CD4-positive, alpha-beta T cell treated with Interleukin-12 subunit alpha and Interleukin-12 subunit beta, for 1 hour (primary cell): Measurements from ENCODE around the gene CD151.

Source experiments
- DNase-seq: peaks from one replicate; pipeline ENCODE4 v3.0.0-alpha.2; 2020

The CD151 gene

GRCh38 chr11:797296-798092 is 35.3 kb upstream of the CD151 start:
- DNase-seq: peak; percentile 87

- DNase-seq: peak; percentile 86
These were observed 34.5 kb upstream of the CD151 start, which contains the start of gene SLC25A22 for GRCh38 chr11:798093-798713. Gene SLC25A22 (minus strand): TSS chr11:798281. CDS start chr11:795006, 3,275 bp downstream.

- DNase-seq: no peak
These were observed 33.0 kb upstream of the CD151 start for GRCh38 chr11:799641-800316.

- no peak for DNase-seq
These were observed 32.3 kb upstream of the CD151 start for GRCh38 chr11:800473-800872.

GRCh38 chr11:801097-801780 is 31.5 kb upstream of the CD151 start:
- DNase-seq: no peak

- DNase-seq: no peak
These were observed 30.6 kb upstream of the CD151 start for GRCh38 chr11:802018-802617.

- DNase-seq: no peak
These were observed 29.9 kb upstream of the CD151 start for GRCh38 chr11:802693-803466.

GRCh38 chr11:803467-803742 is 29.3 kb upstream of the CD151 start:
- DNase-seq: no peak

GRCh38 chr11:803770-804598 is 28.8 kb upstream of the CD151 start:
- no peak for DNase-seq

- DNase-seq: no peak
These were observed 28.2 kb upstream of the CD151 start for GRCh38 chr11:804599-804964.

GRCh38 chr11:808427-809286 is 24.1 kb upstream of the CD151 start:
- peak; percentile 62 for DNase-seq

GRCh38 chr11:809287-810039 is 23.3 kb upstream of the CD151 start, which contains the start of gene RPLP2:
Gene RPLP2 (plus strand): TSS chr11:809967. CDS start chr11:810235, 268 bp downstream.
- peak; percentile 97 for DNase-seq

- DNase-seq: no peak
These were observed 22.6 kb upstream of the CD151 start for GRCh38 chr11:810040-810567.

GRCh38 chr11:811446-812245 is 21.1 kb upstream of the CD151 start:
- no peak for DNase-seq

- DNase-seq: no peak
These were observed 20.4 kb upstream of the CD151 start for GRCh38 chr11:812390-812789.

- DNase-seq: no peak
These were observed 19.7 kb upstream of the CD151 start for GRCh38 chr11:813072-813455.

- DNase-seq: no peak
These were observed 19.2 kb upstream of the CD151 start for GRCh38 chr11:813456-814096.
